K562 (cell line): Measurements from ENCODE around the gene ARPC2. TPM values are rescaled to one million over a fixed set of nuclear protein-coding genes. Genes with fewer than 3 reads are reported as not detected.

Experiments
- ATAC-seq: fragments of 200-7000 bp; cut with Tn5 transposase; 3 replicates; pipeline ENCODE4 v1.9.1; 2020; ENCODE audit warnings: moderate library complexity
- BruUV-seq: library from RNA; stranded (reverse); fragments of 400-500 nt; replicated peaks from 2 replicates; lab custom pipeline; 2021; lab: Mats Ljungman, UMichigan
- CTCF ChIA-PET: fragments of 300-600 bp; formaldehyde crosslinking; extraction: SDS; loops from one replicate; lab custom pipeline; 2021; ENCODE audit warnings: low intra/inter-chr PET ratio; lab: Yijun Ruan, JAX
- POLR2A ChIA-PET: fragments of 300-600, 350-650 bp; sonication (Branson Sonifier 250); formaldehyde crosslinking; extraction: SDS; loops from one replicate; lab custom pipeline; 2021; ENCODE audit warnings: antibody characterized with exemption, inconsistent platforms; lab: Yijun Ruan, JAX
- DNase-seq, 4 experiments: peaks; one replicate each; pipeline versions ENCODE4 v3.0.0 to v3.0.0-alpha.2; 2011 to 2018; ENCODE audit warnings: low spot score in 3 of 4, mixed read lengths in 3 of 4; ENCODE audit errors: extremely low read depth in 1 of 4
- FAIRE-seq: peaks from 2 replicates; lab custom pipeline; 2011; peaks lifted over from hg19 to GRCh38; lab: Jason Lieb, UNC
- H2AFZ ChIP-seq: 2 replicates; pipeline ENCODE4 v1.6.0; 2011; ENCODE audit warnings: low read depth, low read length, control low read depth, inconsistent platforms
- H3K27ac ChIP-seq: fragments of 200-600 bp; 3 replicates; pipeline ENCODE4 v1.8.0; 2011; ENCODE audit warnings: low read depth, mild to moderate bottlenecking, control low read depth, inconsistent platforms, low read length, moderate library complexity, mixed read lengths; ENCODE audit errors: extremely low read depth
- H3K27me3 ChIP-seq, 2 experiments: fragments of 300-600 bp in 1 of 2; 2 replicates in 1 of 2; 3 replicates in 1 of 2; pipeline versions ENCODE4 v1.6.0 to v1.8.0; 2011; ENCODE audit warnings: inconsistent platforms in 2 of 2, low read length in 2 of 2, mild to moderate bottlenecking in 1 of 2, mixed read lengths in 1 of 2, moderate library complexity in 1 of 2; ENCODE audit not compliant: control insufficient read depth in 2 of 2, insufficient read depth in 2 of 2
- H3K36me3 ChIP-seq: fragments of 300-600 bp; 3 replicates; pipeline ENCODE4 v1.8.0; 2011; ENCODE audit warnings: mild to moderate bottlenecking, low read length, inconsistent platforms; ENCODE audit not compliant: control insufficient read depth, insufficient read depth
- H3K4me1 ChIP-seq, 2 experiments: fragments of 200-600 bp in 1 of 2; replicated peaks in 1 of 2; 2 replicates in 1 of 2; 3 replicates in 1 of 2; pipeline versions ENCODE4 v1.5.1 to v1.8.0; 2011; ENCODE audit warnings: inconsistent platforms in 2 of 2, low read length in 2 of 2, mild to moderate bottlenecking in 1 of 2, mixed read lengths in 1 of 2, moderate library complexity in 1 of 2; ENCODE audit not compliant: control insufficient read depth in 2 of 2, insufficient read depth in 2 of 2
- H3K4me2 ChIP-seq: 2 replicates; pipeline ENCODE4 v1.6.1; 2011; ENCODE audit warnings: low read length, control low read depth, inconsistent platforms, mixed read lengths; ENCODE audit not compliant: insufficient read depth
- H3K4me3 ChIP-seq: fragments of 200-600 bp; sonication (generic), shearing (Covaris generic); 2 replicates; pipeline ENCODE4 v1.5.1; 2016; ENCODE audit warnings: control low read depth, inconsistent platforms
- H3K79me2 ChIP-seq: fragments of 200-600 bp; 3 replicates; pipeline ENCODE4 v1.8.0; 2011; ENCODE audit warnings: low read length, inconsistent platforms; ENCODE audit not compliant: control insufficient read depth, insufficient read depth
- H3K9ac ChIP-seq, 2 experiments: 2 replicates each; pipeline versions ENCODE4 v1.6.0 to v1.6.1; 2011; ENCODE audit warnings: low read depth in 2 of 2, low read length in 2 of 2, control low read depth in 1 of 2, inconsistent platforms in 1 of 2, mild to moderate bottlenecking in 1 of 2, mixed read lengths in 1 of 2; ENCODE audit not compliant: insufficient read depth in 1 of 2
- H3K9me1 ChIP-seq: one replicate; pipeline ENCODE4 v1.6.0; 2011; ENCODE audit warnings: inconsistent platforms, mild to moderate bottlenecking, low read length, moderate library complexity; ENCODE audit not compliant: control insufficient read depth, insufficient read depth
- H3K9me3 ChIP-seq: replicated peaks from 2 replicates; pipeline ENCODE4 v1.5.1; 2011; ENCODE audit warnings: low read depth, low read length, inconsistent platforms; ENCODE audit not compliant: control insufficient read depth, insufficient read depth
- H4K20me1 ChIP-seq: replicated peaks from 2 replicates; pipeline ENCODE4 v1.6.1; 2011; ENCODE audit warnings: low read length, inconsistent platforms, mixed read lengths; ENCODE audit not compliant: control insufficient read depth, insufficient read depth
- ATF7 ChIP-seq: fragments of 450-650 bp; IDR thresholded peaks from 2 replicates; pipeline ENCODE4 v1.7.1; 2014; ENCODE audit warnings: mild to moderate bottlenecking, moderate library complexity
- THRB ChIP-seq: fragments of 450-650 bp; formaldehyde crosslinking; conservative IDR thresholded peaks from 2 replicates; pipeline ENCODE4 v1.4.0; 2022; ENCODE audit warnings: mild to moderate bottlenecking, missing genetic modification characterization
- ZNF740 ChIP-seq, 3 experiments: fragments of 200-800 bp in 1 of 3; sonication (Bioruptor generic) in 1 of 3; sonication (generic) in 1 of 3; formaldehyde crosslinking in 1 of 3; IDR thresholded peaks; 2 replicates each; pipeline versions ENCODE4 v1.6.1 to v1.8.0; 2016 to 2022; ENCODE audit warnings: mild to moderate bottlenecking in 2 of 3, missing compliant biosample characterization in 2 of 3, missing genetic modification characterization in 2 of 3, missing genetic modification reagents in 1 of 3
- WGBS: fragments of 100-300 bp; shearing (Covaris generic); methylation state at CpG from one replicate; pipeline ENCODE4 v1.1.6; 2016; ENCODE audit warnings: low coverage, mixed read lengths; ENCODE audit not compliant: insufficient coverage; ENCODE audit errors: missing lambda C conversion rate; 5-methylcytosine and 5-hydroxymethylcytosine counted together
- in situ Hi-C: fragments of 300-500 bp; cut with MboI; formaldehyde crosslinking; loops from 4 replicates; pipeline ENCODE4 v1.15.0; 2018; ENCODE audit warnings: inconsistent platforms, mixed read lengths
- intact Hi-C: fragments of 100-400 bp; cut with micrococcal nuclease; formaldehyde crosslinking; loops from 2 replicates; pipeline ENCODE4 v1.14.2; 2022
- polyA plus RNA-seq, 8 experiments: library from polyadenylated mRNA; depleted of rRNA in 4 of 8; stranded (reverse) in 5 of 8; unstranded in 3 of 8; fragments of >200 nt; fragmentation: Nextera tagmentation in 2 of 8; fragmentation: Illumina TruSeq in 1 of 8; extraction: Ambion mirVana in 2 of 8; extraction: Trizol in 1 of 8; gene quantifications; 2 replicates each; pipeline versions ENCODE4 v1.2.1 to v1.2.3, GENCODE V29; 2011 to 2014; ENCODE audit warnings: inconsistent platforms in 1 of 8, missing spikeins in 1 of 8
- total RNA-seq, 7 experiments: library from RNA; depleted of rRNA in 6 of 7; stranded (reverse); fragments of >200 nt in 6 of 7; fragmentation: Illumina TruSeq in 2 of 7; extraction: Trizol in 2 of 7; gene quantifications; 2 replicates each; pipeline versions ENCODE4 v1.2.1 to v1.2.3, GENCODE V29; 2011 to 2021; ENCODE audit warnings: low replicate concordance in 1 of 7

The ARPC2 gene
- total and polyA plus RNA-seq, 9 of the 15 experiments (the other 6 are each of a cell fraction or from before 2014, with no cell fraction given) = 81.9 to 187 (median 103) TPM

GRCh38 chr2:218294430-218295022 lies 77.5 kb downstream of the ARPC2 start:
- peak overlapping the region; percentile 82 for H2AFZ ChIP-seq
- H4K20me1 ChIP-seq = no peaks in the 10 kb centered on the region
- FAIRE-seq = no peak
- peaks cover 31 to 42% of the 10 kb centered on the region in 2 experiments; a peak in 4 of 5 replicates for H3K4me1 ChIP-seq
- in situ Hi-C loops = no loop called here
- CTCF ChIA-PET = interaction anchor here (0.7 kb wide), 1 partner anchor 11 kb away, joined by 4 read pairs; no protein-coding TSS in a partner anchor
- no peak overlapping the region for H3K4me3 ChIP-seq
- BruUV-seq = no TSS peak
- peak overlapping the region in 1 of 2 experiments; percentile 78; a peak in 3 of 4 replicates for H3K9ac ChIP-seq
- peaks cover 33% of the 10 kb centered on the region for H3K79me2 ChIP-seq
- no peaks in the 10 kb centered on the region for H3K9me3 ChIP-seq
- peak overlapping the region; percentile 34; the same call in 1 of the 3 replicates for H3K27ac ChIP-seq
- ATAC-seq = no peak
- DNase-seq = no peak
- peaks cover 7% of the 10 kb centered on the region; the same call in 2 of the 3 replicates for H3K36me3 ChIP-seq
- WGBS = 66% methylated on average over 4 of the region's 5 CpGs
- POLR2A ChIA-PET = interaction anchor here (2.2 kb wide), 1 partner anchor 100 kb away, joined by 8 read pairs; no protein-coding TSS in a partner anchor
- H3K9me1 ChIP-seq = peaks cover 3% of the 10 kb centered on the region
- H3K27me3 ChIP-seq = no peaks in the 10 kb centered on the region
- TF ChIP-seq THRB (CRISPR knock-in tag) (no peak), ATF7 (no peak), ZNF740 (CRISPR knock-in tag; IDR thresholded peaks at IDR 0.05) (0 out of 2 replicates have a peak, but pooled peaks have one; percentile 32), ZNF740 (tag; IDR thresholded peaks at IDR 0.05) (no peak)
- intact Hi-C loops = loop anchor here (5.0 kb wide), 1 partner anchor 273 kb away; the partner anchor contains the start of genes CNOT9 and USP37
- no peak overlapping the region for H3K4me2 ChIP-seq
